Transverse colon (tissue), 4 donors: Measurements from ENCODE around the gene CD300E. TPM values are rescaled to one million over a fixed set of nuclear protein-coding genes. Genes with fewer than 3 reads are reported as not detected.
"Not testable (repeated sequence)": the region's sequence is repeated elsewhere in the genome, so short reads cannot be mapped to it uniquely, and the experiment has no call there.

ENCODE experiments used
- DNase-seq: peaks from one replicate; pipeline ENCODE4 v3.0.0-alpha.2; 2019
- H3K27ac ChIP-seq, 4 donors: fragments of 200-600 bp; sonication (generic); 2 replicates each; pipeline ENCODE4 v1.5.1; 2016 to 2018; ENCODE audit warnings: inconsistent platforms in 4 of 4
- H3K27me3 ChIP-seq: fragments of 200-600 bp; sonication (generic); 2 replicates; pipeline ENCODE4 v1.5.1; 2017; ENCODE audit warnings: inconsistent platforms
- H3K36me3 ChIP-seq, 4 donors: fragments of 200-600 bp; sonication (generic); 2 replicates each; pipeline ENCODE4 v1.5.1; 2017 to 2019; ENCODE audit warnings: inconsistent platforms in 4 of 4
- H3K4me1 ChIP-seq, 4 donors: fragments of 200-600 bp; sonication (generic); 2 replicates each; pipeline ENCODE4 v1.5.1; 2017 to 2020; ENCODE audit warnings: inconsistent platforms in 4 of 4
- H3K4me3 ChIP-seq, 4 donors: fragments of 200-600 bp; sonication (generic); 1 replicate in 1 of 4; 2 replicates in 3 of 4; pipeline versions ENCODE4 v1.5.1 to v1.6.1; 2017 to 2019; ENCODE audit warnings: inconsistent platforms in 4 of 4
- H3K9me3 ChIP-seq, 2 donors: fragments of 200-600 bp; sonication (generic); 2 replicates each; pipeline ENCODE4 v1.5.1; 2017 to 2019; ENCODE audit warnings: inconsistent platforms in 2 of 2
- EP300 ChIP-seq: sonication (generic); formaldehyde crosslinking; IDR thresholded peaks from one replicate; pipeline ENCODE4 v1.6.1; 2017; ENCODE audit warnings: antibody characterized with exemption, low read depth
- POLR2A ChIP-seq: fragments of 450-650 bp; IDR thresholded peaks from one replicate; pipeline ENCODE4 v1.6.1; 2016; ENCODE audit warnings: antibody characterized with exemption, mild to moderate bottlenecking, moderate library complexity
- POLR2AphosphoS5 ChIP-seq, 3 donors: sonication (generic); formaldehyde crosslinking; IDR thresholded peaks; one replicate each; pipeline ENCODE4 v1.6.1; 2016; ENCODE audit warnings: antibody characterized with exemption in 3 of 3
- WGBS, 2 donors: methylation state at CpG; one replicate each; pipeline ENCODE4 v1.1.5; 2018; ENCODE audit warnings: low coverage in 1 of 2; 5-methylcytosine and 5-hydroxymethylcytosine counted together
- in situ Hi-C, 4 donors: fragments of 200-750 bp; cut with MboI; loops; one replicate each; pipeline versions ENCODE4 v1.15.0 to v1.15.1; 2017; ENCODE audit warnings: low sequenced_read_pairs in 3 of 4, low pct_ligation_motif_present in 1 of 4, low pct_unique_long_range_greater_than_20kb in 1 of 4
- intact Hi-C: fragments of 100-400 bp; cut with DNase I; formaldehyde crosslinking; loops from one replicate; pipeline ENCODE4 v1.15.1; 2023; ENCODE audit warnings: low total_unique reads
- total RNA-seq, 4 donors: library from RNA; depleted of rRNA; stranded (reverse); fragments of >200 nt; gene quantifications; one replicate each; pipeline ENCODE4 v1.1.0, GENCODE V29; 2016
- TF ChIP-seq, protein P1 (sequence below), 5 experiments: fragments of 200-600 bp in 3 of 5; fragments of 450-650 bp in 2 of 5; sonication (generic) in 3 of 5; IDR thresholded peaks; 1 replicate in 2 of 5; 2 replicates in 3 of 5; pipeline ENCODE4 v1.5.1; 2016 to 2017; ENCODE audit warnings: antibody characterized with exemption in 5 of 5, inconsistent platforms in 3 of 5, mild to moderate bottlenecking in 2 of 5, moderate library complexity in 1 of 5

CD300E gene
- total RNA-seq, 4 donors from 2014 or later, result 0.14 to 0.32 TPM; not detected in 2

DNA sequence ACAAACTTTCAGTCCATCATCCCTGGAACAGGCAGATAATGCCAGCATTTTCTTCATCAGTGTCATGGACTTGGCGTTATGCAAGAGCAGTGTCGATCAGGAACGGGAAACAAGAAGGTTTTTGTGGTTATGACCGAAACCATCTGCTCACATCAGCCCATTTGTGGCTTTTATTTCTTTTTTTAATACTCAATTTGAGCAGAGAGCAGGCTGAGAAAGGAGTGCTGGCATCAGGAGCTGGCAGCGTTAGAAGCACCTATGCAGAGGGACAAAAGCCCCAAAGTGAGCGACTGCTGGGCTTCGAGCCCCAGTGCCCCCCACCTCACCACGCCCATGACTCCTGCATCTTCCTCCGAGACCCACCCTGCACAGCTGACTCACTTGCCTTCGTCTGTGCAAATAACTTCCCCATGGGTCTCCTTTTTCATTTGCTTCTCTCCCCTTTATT, 16.2 kb upstream of the CD300E start:
- H3K27ac ChIP-seq, result no peak overlapping the region
- peaks cover 38% of the 10 kb centered on the region for H3K27me3 ChIP-seq
- H3K36me3 ChIP-seq, result no peaks in the 10 kb centered on the region
- no peak overlapping the region for H3K4me3 ChIP-seq
- WGBS, 2 donors, result 63 to 76% methylated on average over 6 to 10 of the region's 10 CpGs
- TF ChIP-seq POLR2A (no peak), EP300 (no peak), POLR2AphosphoS5 (IDR thresholded peaks at IDR 0.05) (no peak)
- TF ChIP-seq, protein P1, sequence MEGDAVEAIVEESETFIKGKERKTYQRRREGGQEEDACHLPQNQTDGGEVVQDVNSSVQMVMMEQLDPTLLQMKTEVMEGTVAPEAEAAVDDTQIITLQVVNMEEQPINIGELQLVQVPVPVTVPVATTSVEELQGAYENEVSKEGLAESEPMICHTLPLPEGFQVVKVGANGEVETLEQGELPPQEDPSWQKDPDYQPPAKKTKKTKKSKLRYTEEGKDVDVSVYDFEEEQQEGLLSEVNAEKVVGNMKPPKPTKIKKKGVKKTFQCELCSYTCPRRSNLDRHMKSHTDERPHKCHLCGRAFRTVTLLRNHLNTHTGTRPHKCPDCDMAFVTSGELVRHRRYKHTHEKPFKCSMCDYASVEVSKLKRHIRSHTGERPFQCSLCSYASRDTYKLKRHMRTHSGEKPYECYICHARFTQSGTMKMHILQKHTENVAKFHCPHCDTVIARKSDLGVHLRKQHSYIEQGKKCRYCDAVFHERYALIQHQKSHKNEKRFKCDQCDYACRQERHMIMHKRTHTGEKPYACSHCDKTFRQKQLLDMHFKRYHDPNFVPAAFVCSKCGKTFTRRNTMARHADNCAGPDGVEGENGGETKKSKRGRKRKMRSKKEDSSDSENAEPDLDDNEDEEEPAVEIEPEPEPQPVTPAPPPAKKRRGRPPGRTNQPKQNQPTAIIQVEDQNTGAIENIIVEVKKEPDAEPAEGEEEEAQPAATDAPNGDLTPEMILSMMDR (IDR thresholded peaks at IDR 0.05), result no peak
- in situ Hi-C loops (no loop called here), intact Hi-C loops (no loop called here)
- peaks cover 0 to 2% (median 0%) of the 10 kb centered on the region in 4 donors for H3K4me1 ChIP-seq
- H3K9me3 ChIP-seq, result no peaks in the 10 kb centered on the region
- no peak for DNase-seq

DNA sequence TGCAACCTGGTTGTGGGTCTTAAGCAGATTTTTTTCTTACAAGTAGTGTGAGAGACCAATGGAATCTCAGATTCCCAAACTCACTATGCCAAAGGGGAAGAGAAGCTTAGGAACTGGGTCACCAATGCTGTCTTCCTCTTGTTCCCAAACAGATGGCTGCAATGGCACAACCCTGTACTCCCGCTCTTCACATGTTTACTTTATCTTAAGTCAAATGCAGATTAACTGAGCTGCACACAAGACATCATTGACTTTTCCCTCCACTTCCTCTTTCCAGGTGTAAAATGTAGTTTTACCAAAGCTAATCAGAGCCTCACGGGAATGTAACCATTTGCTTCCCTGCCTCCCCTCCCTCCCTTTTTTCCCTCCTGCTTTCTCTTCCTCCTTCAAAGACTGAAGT, 14.4 kb upstream of the CD300E start:
- Histone ChIP-seq H3K36me3 (no peaks in the 10 kb centered on the region), H3K9me3 (no peaks in the 10 kb centered on the region), H3K27ac (no peak overlapping the region), H3K4me1 (peaks cover 0 to 2% (median 0%) of the 10 kb centered on the region in 4 donors), H3K4me3 (no peak overlapping the region), H3K27me3 (peaks cover 42% of the 10 kb centered on the region)
- TF ChIP-seq POLR2A (no peak), POLR2AphosphoS5 (IDR thresholded peaks at IDR 0.05) (no peak), EP300 (no peak)
- TF ChIP-seq, protein P1 (IDR thresholded peaks at IDR 0.05), result no peak
- no peak for DNase-seq
- in situ Hi-C loops, result no loop called here
- intact Hi-C loops, result no loop called here
- 8 to 30% methylated on average over 1 to 2 of the region's 2 CpGs for WGBS, 2 donors

- intact Hi-C loops (no loop called here), in situ Hi-C loops (no loop called here)
- 64 to 67% methylated on average over 4 to 11 of the region's 11 CpGs for WGBS, 2 donors
- Histone ChIP-seq H3K4me1 (peaks cover 0 to 5% (median under 1%) of the 10 kb centered on the region in 4 donors), H3K9me3 (no peaks in the 10 kb centered on the region), H3K27ac (no peak overlapping the region), H3K4me3 (no peak overlapping the region), H3K27me3 (peaks cover 42% of the 10 kb centered on the region), H3K36me3 (no peaks in the 10 kb centered on the region)
- DNase-seq, result no peak
- TF ChIP-seq POLR2AphosphoS5 (IDR thresholded peaks at IDR 0.05) (no peak), EP300 (no peak), POLR2A (no peak)
- TF ChIP-seq, protein P1 (IDR thresholded peaks at IDR 0.05), result no peak
Observed at GRCh38 chr17:74637265-74637664, 13.7 kb upstream of the CD300E start.

DNA sequence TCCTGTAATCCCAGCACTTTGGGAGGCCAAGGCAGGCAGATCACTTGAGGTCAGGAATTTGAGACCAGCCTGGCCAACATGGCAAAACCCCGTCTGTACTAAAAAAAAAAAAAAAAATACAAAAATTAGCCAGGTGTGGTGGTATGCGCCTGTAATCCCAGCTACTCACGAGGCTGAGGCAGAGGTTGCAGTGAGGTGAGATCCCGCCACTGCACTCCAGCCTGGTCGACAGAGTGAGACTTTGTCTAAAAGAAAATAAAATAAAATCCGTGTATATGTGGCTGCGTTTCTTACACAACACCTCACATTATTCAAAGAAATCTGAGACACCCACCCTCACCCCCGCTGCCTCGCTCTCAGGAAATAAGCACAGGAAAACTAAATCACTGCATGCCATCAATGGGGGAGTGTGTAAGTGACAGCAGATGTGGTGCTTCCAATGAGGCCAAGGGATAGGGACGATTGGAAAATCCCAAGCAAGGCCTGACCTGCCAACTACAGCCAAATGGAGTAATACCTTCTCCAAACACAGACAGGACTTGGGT, 13.1 kb upstream of the CD300E start:
- H3K9me3 ChIP-seq, H3K4me1 ChIP-seq, in situ Hi-C loops, H3K4me3 ChIP-seq, DNase-seq, H3K36me3 ChIP-seq, intact Hi-C loops, H3K27ac ChIP-seq: not testable (repeated sequence)
- WGBS, 2 donors, result 76 to 77% methylated on average over 9 to 10 of the region's 10 CpGs
- H3K27me3 ChIP-seq, result peaks cover 44% of the 10 kb centered on the region

GRCh38 chr17:74635418-74635817, 11.9 kb upstream of the CD300E start:
- no peaks in the 10 kb centered on the region for H3K36me3 ChIP-seq
- WGBS, 2 donors, result 71 to 82% methylated on average over 12 to 13 of the region's 13 CpGs
- in situ Hi-C loops, result no loop called here
- no peak for DNase-seq
- H3K27ac ChIP-seq, result no peak overlapping the region
- H3K9me3 ChIP-seq, result no peaks in the 10 kb centered on the region
- TF ChIP-seq EP300, result no peak
- TF ChIP-seq POLR2A, result no peak
- TF ChIP-seq, protein P1 (IDR thresholded peaks at IDR 0.05), result no peak
- TF ChIP-seq POLR2AphosphoS5 (IDR thresholded peaks at IDR 0.05), result no peak
- peaks cover 44% of the 10 kb centered on the region for H3K27me3 ChIP-seq
- peaks cover 0 to 9% (median 6%) of the 10 kb centered on the region in 4 donors for H3K4me1 ChIP-seq
- H3K4me3 ChIP-seq, result no peak overlapping the region
- intact Hi-C loops, result no loop called here
